GM12801 (cell line): ENCODE data around the gene WWP2.

Experiments
- CTCF ChIP-seq: IDR thresholded peaks from one replicate; pipeline ENCODE4 v1.5.1; 2011; ENCODE audit warnings: control low read depth; ENCODE audit not compliant: insufficient read length; ENCODE audit errors: extremely low read depth

Gene WWP2

GRCh38 chr16:69773260-69773947 lies 11.3 kb downstream of the WWP2 start:
- TF ChIP-seq CTCF, result no peak

GRCh38 chr16:69775563-69775962 lies 13.4 kb downstream of the WWP2 start:
- TF ChIP-seq CTCF, result no peak

- no peak for TF ChIP-seq CTCF
Measured at GRCh38 chr16:69779724-69780123, 17.6 kb downstream of the WWP2 start.

GRCh38 chr16:69781118-69781517 lies 19.0 kb downstream of the WWP2 start:
- TF ChIP-seq CTCF, result no peak

- TF ChIP-seq CTCF, result no peak
Measured at GRCh38 chr16:69784586-69784985, 22.5 kb downstream of the WWP2 start.

GRCh38 chr16:69787883-69788282 lies 25.8 kb downstream of the WWP2 start:
- no peak for TF ChIP-seq CTCF

- no peak for TF ChIP-seq CTCF
Measured at GRCh38 chr16:69793526-69793925, 31.4 kb downstream of the WWP2 start.
